CD14-positive monocyte (primary cell): ENCODE results near the gene PXMP4. TPM values are rescaled to one million over a fixed set of nuclear protein-coding genes. Genes with fewer than 3 reads are reported as not detected.

Source experiments
- DNase-seq, 3 donors: peaks; one replicate each; pipeline ENCODE4 v3.0.0-alpha.2; 2011 to 2022
- H2AFZ ChIP-seq: 2 replicates; pipeline ENCODE4 v1.6.0; 2012; ENCODE audit warnings: mild to moderate bottlenecking, low read depth, low read length, inconsistent platforms; ENCODE audit not compliant: insufficient read depth, poor library complexity, severe bottlenecking
- H3K27ac ChIP-seq, 2 donors: 1 replicate in 1 of 2; 2 replicates in 1 of 2; pipeline ENCODE4 v1.5.1; 2012 to 2013; ENCODE audit warnings: low read length in 2 of 2, control low read depth in 1 of 2, inconsistent platforms in 1 of 2, low read depth in 1 of 2, mild to moderate bottlenecking in 1 of 2
- H3K27me3 ChIP-seq, 2 donors: one replicate each; pipeline versions ENCODE4 v1.6.0 to v1.6.1; 2011 to 2013; ENCODE audit warnings: low read length in 2 of 2; ENCODE audit not compliant: control insufficient read depth in 2 of 2, insufficient read depth in 2 of 2
- H3K36me3 ChIP-seq, 2 donors: replicated peaks in 1 of 2; 1 replicate in 1 of 2; 2 replicates in 1 of 2; pipeline versions ENCODE4 v1.5.1 to v1.6.1; 2012 to 2013; ENCODE audit warnings: low read length in 2 of 2, control low read depth in 1 of 2, inconsistent platforms in 1 of 2, mild to moderate bottlenecking in 1 of 2; ENCODE audit not compliant: insufficient read depth in 2 of 2, control insufficient read depth in 1 of 2
- H3K4me1 ChIP-seq, 2 donors: 1 replicate in 1 of 2; 2 replicates in 1 of 2; pipeline versions ENCODE4 v1.5.1 to v1.6.1; 2012 to 2013; ENCODE audit warnings: low read length in 2 of 2, control low read depth in 1 of 2, inconsistent platforms in 1 of 2, mild to moderate bottlenecking in 1 of 2, moderate library complexity in 1 of 2; ENCODE audit not compliant: insufficient read depth in 2 of 2, control insufficient read depth in 1 of 2
- H3K4me2 ChIP-seq: replicated peaks from 2 replicates; pipeline ENCODE3; 2012; ENCODE audit warnings: low read length, moderate library complexity, mild to moderate bottlenecking; ENCODE audit not compliant: poor library complexity, severe bottlenecking; ENCODE audit errors: extremely low read depth
- H3K4me3 ChIP-seq, 3 experiments: fragments of 200-600 bp in 1 of 3; sonication (generic) in 1 of 3; replicated peaks in 1 of 3; 1 replicate in 2 of 3; 2 replicates in 1 of 3; pipeline ENCODE4 v1.5.1; 2011 to 2013; ENCODE audit warnings: low read length in 3 of 3, mild to moderate bottlenecking in 3 of 3, control low read depth in 2 of 3, low read depth in 2 of 3, inconsistent platforms in 1 of 3, moderate library complexity in 1 of 3
- H3K79me2 ChIP-seq: 2 replicates; pipeline ENCODE4 v1.6.0; 2012; ENCODE audit warnings: mild to moderate bottlenecking, control low read depth, inconsistent platforms, low read length, moderate library complexity; ENCODE audit not compliant: insufficient read depth
- H3K9ac ChIP-seq: 2 replicates; pipeline ENCODE4 v1.6.0; 2017; ENCODE audit warnings: low read length, mild to moderate bottlenecking; ENCODE audit not compliant: insufficient read depth, poor library complexity, severe bottlenecking
- H3K9me3 ChIP-seq, 2 donors: replicated peaks in 1 of 2; 1 replicate in 1 of 2; 2 replicates in 1 of 2; pipeline versions ENCODE4 v1.5.1 to v1.6.1; 2012 to 2013; ENCODE audit warnings: low read length in 2 of 2, control low read depth in 1 of 2; ENCODE audit not compliant: control insufficient read depth in 1 of 2, insufficient read depth in 1 of 2
- H4K20me1 ChIP-seq: 2 replicates; pipeline ENCODE4 v1.6.0; 2012; ENCODE audit warnings: mild to moderate bottlenecking, low read length, control low read depth, moderate library complexity; ENCODE audit not compliant: insufficient read depth
- H3K27ac Mint-ChIP-seq, 7 donors: one replicate each; pipeline ENCODE4 v1.8.0; 2020; ENCODE audit warnings: mild to moderate bottlenecking in 7 of 7, mixed read lengths in 7 of 7, moderate library complexity in 6 of 7, inconsistent platforms in 2 of 7
- H3K27me3 Mint-ChIP-seq, 3 donors: one replicate each; pipeline ENCODE4 v1.8.0; 2021 to 2022; ENCODE audit warnings: low read depth in 3 of 3, mild to moderate bottlenecking in 3 of 3, mixed read lengths in 3 of 3, moderate library complexity in 3 of 3, inconsistent platforms in 1 of 3
- H3K36me3 Mint-ChIP-seq, 2 donors: one replicate each; pipeline ENCODE4 v1.8.0; 2020; ENCODE audit warnings: mixed read lengths in 2 of 2, inconsistent platforms in 1 of 2, mild to moderate bottlenecking in 1 of 2
- H3K4me1 Mint-ChIP-seq: one replicate; pipeline ENCODE4 v1.8.0; 2020; ENCODE audit warnings: mild to moderate bottlenecking, mixed read lengths
- H3K4me3 Mint-ChIP-seq, 2 donors: one replicate each; pipeline ENCODE4 v1.8.0; 2020; ENCODE audit warnings: mild to moderate bottlenecking in 2 of 2, mixed read lengths in 2 of 2, moderate library complexity in 1 of 2
- H3K9me3 Mint-ChIP-seq, 7 donors: one replicate each; pipeline ENCODE4 v1.8.0; 2020 to 2022; ENCODE audit warnings: mixed read lengths in 7 of 7, mild to moderate bottlenecking in 6 of 7, moderate library complexity in 6 of 7, inconsistent platforms in 2 of 7
- CTCF ChIP-seq: fragments of 200-600 bp; IDR thresholded peaks from one replicate; pipeline ENCODE4 v1.8.0; 2022; ENCODE audit warnings: antibody characterized with exemption, mild to moderate bottlenecking
- WGBS: methylation state at CpG from one replicate; pipeline ENCODE4 v1.1.5; 2013; ENCODE audit warnings: missing lambda C conversion rate; ENCODE audit not compliant: insufficient coverage; 5-methylcytosine and 5-hydroxymethylcytosine counted together
- intact Hi-C, 2 donors: fragments of 100-400 bp; cut with micrococcal nuclease; formaldehyde crosslinking; loops; one replicate each; pipeline versions ENCODE4 v1.15.0 to v1.15.1; 2023
- polyA plus RNA-seq, 3 donors: library from polyadenylated mRNA; depleted of rRNA in 1 of 3; unstranded in 2 of 3; stranded (reverse) in 1 of 3; fragments of 300-500 nt in 2 of 3; fragments of >200 nt in 1 of 3; fragmentation: Illumina TruSeq in 2 of 3; gene quantifications; 1 replicate in 2 of 3; 2 replicates in 1 of 3; pipeline ENCODE4 v1.2.3, GENCODE V29; 2012 to 2021

The PXMP4 gene
- polyA plus RNA-seq, 3 donors, result 4.9 to 11.4 (median 9.0) TPM

GRCh38 chr20:33664762-33665144 is 55.4 kb downstream of the PXMP4 start:
- no peak for TF ChIP-seq CTCF
- Mint-ChIP-seq H3K9me3 (peaks cover 0 to 3% (median 0%) of the 10 kb centered on the region in 7 donors), H3K36me3 (peaks cover 3 to 10% of the 10 kb centered on the region in 2 donors), H3K27me3 (peaks cover 2 to 3% (median 2%) of the 10 kb centered on the region in 3 donors), H3K4me3 (peak overlapping the region; percentile 7 to 55), H3K4me1 (peaks cover 38% of the 10 kb centered on the region), H3K27ac (peak overlapping the region in 3 of 7 donors; percentile 13 to 64 (median 27))
- Histone ChIP-seq H3K36me3 (no peaks in the 10 kb centered on the region), H2AFZ (no peak overlapping the region), H3K4me2 (no peak overlapping the region), H4K20me1 (peaks cover 9% of the 10 kb centered on the region), H3K9ac (no peak overlapping the region), H3K27ac (no peak overlapping the region), H3K4me3 (no peak overlapping the region), H3K4me1 (peaks cover 37 to 54% of the 10 kb centered on the region in 2 donors), H3K79me2 (no peaks in the 10 kb centered on the region), H3K27me3 (no peaks in the 10 kb centered on the region), H3K9me3 (no peaks in the 10 kb centered on the region)
- WGBS, result 96% methylated on average over 2 of the region's 2 CpGs
- intact Hi-C loops, result loop anchor here (5.0 to 10.0 kb wide), 5 partner anchors 68 to 330 kb away; partner anchors contain the start of genes RALY (in 2 of the 2) and ZNF341 (in 1 of the 2)
- no peak for DNase-seq

- peaks cover 9% of the 10 kb centered on the region for H4K20me1 ChIP-seq
- H3K4me2 ChIP-seq, result peak overlapping the region; percentile 91
- peak overlapping the region; percentile 59 for H3K9ac ChIP-seq
- peak overlapping the region; percentile 35 to 91 (median 76) for H3K4me3 ChIP-seq
- DNase-seq, result no peak
- H3K9me3 ChIP-seq, result no peaks in the 10 kb centered on the region
- H3K79me2 ChIP-seq, result no peaks in the 10 kb centered on the region
- peaks cover 37 to 54% of the 10 kb centered on the region in 2 donors for H3K4me1 ChIP-seq
- intact Hi-C loops, result loop anchor here (5.0 to 10.0 kb wide), 3 partner anchors 179 to 331 kb away; partner anchors contain the start of gene RALY (in 2 of the 2)
- peaks cover 38% of the 10 kb centered on the region for H3K4me1 Mint-ChIP-seq
- no peak for TF ChIP-seq CTCF
- H3K36me3 ChIP-seq, result no peaks in the 10 kb centered on the region
- H2AFZ ChIP-seq, result peak overlapping the region; percentile 99
- no peaks in the 10 kb centered on the region for H3K27me3 ChIP-seq
- peaks cover 2 to 3% (median 2%) of the 10 kb centered on the region in 3 donors for H3K27me3 Mint-ChIP-seq
- peak overlapping the region; percentile 62 to 78 for H3K27ac ChIP-seq
- peak overlapping the region; percentile 30 to 81 (median 68) for H3K27ac Mint-ChIP-seq
- peak overlapping the region; percentile 82 to 91 for H3K4me3 Mint-ChIP-seq
- peaks cover 0 to 3% (median 0%) of the 10 kb centered on the region in 7 donors for H3K9me3 Mint-ChIP-seq
- H3K36me3 Mint-ChIP-seq, result peaks cover 3 to 4% of the 10 kb centered on the region in 2 donors
- 65% methylated on average over 9 of the region's 9 CpGs for WGBS
These were observed 55.9 kb downstream of the PXMP4 start for GRCh38 chr20:33664085-33664761.
